ENCODE measurements around the gene CCDC190. TPM values are rescaled to one million over a fixed set of nuclear protein-coding genes. Genes with fewer than 3 reads are reported as not detected.

Gene CCDC190
- total RNA-seq, 4 donors from 2014 or later, result 0.40 to 0.89 TPM; not detected in 2

GRCh38 chr1:162856260-162856659 is 4.7 kb downstream of the CCDC190 start:
- H3K4me3 ChIP-seq (replicated peaks in 1 of 3), result no peak overlapping the region
- H3K27me3 ChIP-seq, result no peaks in the 10 kb centered on the region
- DNase-seq, result peak; percentile 52 to 53
- no peaks in the 10 kb centered on the region for H3K36me3 ChIP-seq
- H3K4me1 ChIP-seq, result peaks cover 2 to 11% of the 10 kb centered on the region in 2 donors
- intact Hi-C loops (cut with DNase I), result loop anchor here (10.0 kb wide), 2 partner anchors 319 to 459 kb away; no protein-coding TSS in a partner anchor
- H3K27ac ChIP-seq, result no peak overlapping the region
- 41 to 45% methylated on average over 2 of the region's 2 CpGs for WGBS, 2 donors
- H3K9me3 ChIP-seq, result no peaks in the 10 kb centered on the region
- TF ChIP-seq POLR2A (IDR thresholded peaks at IDR 0.05), result no peak
- TF ChIP-seq, protein P1, sequence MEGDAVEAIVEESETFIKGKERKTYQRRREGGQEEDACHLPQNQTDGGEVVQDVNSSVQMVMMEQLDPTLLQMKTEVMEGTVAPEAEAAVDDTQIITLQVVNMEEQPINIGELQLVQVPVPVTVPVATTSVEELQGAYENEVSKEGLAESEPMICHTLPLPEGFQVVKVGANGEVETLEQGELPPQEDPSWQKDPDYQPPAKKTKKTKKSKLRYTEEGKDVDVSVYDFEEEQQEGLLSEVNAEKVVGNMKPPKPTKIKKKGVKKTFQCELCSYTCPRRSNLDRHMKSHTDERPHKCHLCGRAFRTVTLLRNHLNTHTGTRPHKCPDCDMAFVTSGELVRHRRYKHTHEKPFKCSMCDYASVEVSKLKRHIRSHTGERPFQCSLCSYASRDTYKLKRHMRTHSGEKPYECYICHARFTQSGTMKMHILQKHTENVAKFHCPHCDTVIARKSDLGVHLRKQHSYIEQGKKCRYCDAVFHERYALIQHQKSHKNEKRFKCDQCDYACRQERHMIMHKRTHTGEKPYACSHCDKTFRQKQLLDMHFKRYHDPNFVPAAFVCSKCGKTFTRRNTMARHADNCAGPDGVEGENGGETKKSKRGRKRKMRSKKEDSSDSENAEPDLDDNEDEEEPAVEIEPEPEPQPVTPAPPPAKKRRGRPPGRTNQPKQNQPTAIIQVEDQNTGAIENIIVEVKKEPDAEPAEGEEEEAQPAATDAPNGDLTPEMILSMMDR (IDR thresholded peaks at IDR 0.05), result no peak

- Histone ChIP-seq H3K36me3 (no peaks in the 10 kb centered on the region), H3K9me3 (no peaks in the 10 kb centered on the region), H3K4me1 (peaks cover 0 to 7% of the 10 kb centered on the region in 2 donors), H3K27ac (no peak overlapping the region), H3K27me3 (no peaks in the 10 kb centered on the region), H3K4me3 (replicated peaks in 1 of 3) (no peak overlapping the region)
- DNase-seq, result no peak
- TF ChIP-seq, protein P1 (IDR thresholded peaks at IDR 0.05), result no peak
- TF ChIP-seq POLR2A (IDR thresholded peaks at IDR 0.05), result no peak
- intact Hi-C loops (cut with DNase I), result loop anchor here (10.0 kb wide), 2 partner anchors 319 to 459 kb away; no protein-coding TSS in a partner anchor
- 87 to 90% methylated on average over 4 of the region's 4 CpGs for WGBS, 2 donors
These were observed 5.4 kb downstream of the CCDC190 start for GRCh38 chr1:162855461-162856150.

GRCh38 chr1:162854245-162854882 is 6.6 kb downstream of the CCDC190 start:
- intact Hi-C loops (cut with DNase I), result loop anchor here (10.0 kb wide), 2 partner anchors 320 to 460 kb away; no protein-coding TSS in a partner anchor
- 32 to 35% methylated on average over 4 of the region's 4 CpGs for WGBS, 2 donors
- DNase-seq, result peak; percentile 54 to 66
- H3K27ac ChIP-seq, result no peak overlapping the region
- no peaks in the 10 kb centered on the region for H3K27me3 ChIP-seq
- H3K4me3 ChIP-seq (replicated peaks in 1 of 3), result no peak overlapping the region
- H3K9me3 ChIP-seq, result no peaks in the 10 kb centered on the region
- no peaks in the 10 kb centered on the region for H3K36me3 ChIP-seq
- TF ChIP-seq POLR2A (IDR thresholded peaks at IDR 0.05), result no peak
- TF ChIP-seq, protein P1 (IDR thresholded peaks at IDR 0.05), result peak; percentile 28 to 76 (median 56)
- peaks cover 0 to 7% of the 10 kb centered on the region in 2 donors for H3K4me1 ChIP-seq

DNA sequence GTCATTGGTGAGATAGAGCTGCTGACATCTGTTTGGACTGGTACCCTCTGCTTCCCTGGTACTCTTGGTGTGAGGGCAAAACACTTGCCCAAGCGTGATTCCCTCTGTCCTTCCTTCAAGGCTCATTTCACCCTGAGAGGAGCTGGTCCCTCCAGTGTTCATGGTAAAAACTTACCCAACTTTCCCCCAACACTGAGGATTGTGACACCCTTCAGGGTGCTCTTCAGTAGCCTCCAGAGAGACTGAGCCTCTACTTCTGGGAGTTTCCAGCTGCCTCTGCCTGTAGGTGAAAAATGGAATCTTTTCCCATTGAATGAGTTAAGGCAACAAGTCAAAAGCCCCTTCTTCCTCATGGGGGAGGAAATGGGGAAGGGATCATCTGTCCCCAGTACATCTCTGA is 9.6 kb downstream of the CCDC190 start:
- no peaks in the 10 kb centered on the region for H3K27me3 ChIP-seq
- DNase-seq, result no peak
- H3K9me3 ChIP-seq, result no peaks in the 10 kb centered on the region
- no peak for TF ChIP-seq POLR2A (IDR thresholded peaks at IDR 0.05)
- TF ChIP-seq, protein P1 (IDR thresholded peaks at IDR 0.05), result no peak
- H3K36me3 ChIP-seq, result no peaks in the 10 kb centered on the region
- H3K27ac ChIP-seq, result no peak overlapping the region
- H3K4me1 ChIP-seq, result peaks cover 0 to 3% of the 10 kb centered on the region in 2 donors
- H3K4me3 ChIP-seq (replicated peaks in 1 of 3), result no peak overlapping the region
- intact Hi-C loops (cut with DNase I), result loop anchor here (10.0 kb wide), 2 partner anchors 323 to 463 kb away; no protein-coding TSS in a partner anchor
- WGBS, 2 donors, result 85 to 96% methylated on average over 1 of the region's 1 CpG

- H3K4me3 ChIP-seq (replicated peaks in 1 of 3), result no peak overlapping the region
- no peak for TF ChIP-seq POLR2A (IDR thresholded peaks at IDR 0.05)
- no peak overlapping the region for H3K27ac ChIP-seq
- DNase-seq, result no peak
- intact Hi-C loops (cut with DNase I), result loop anchor here (10.0 kb wide), 2 partner anchors 325 to 465 kb away; no protein-coding TSS in a partner anchor
- 73 to 76% methylated on average over 2 of the region's 2 CpGs for WGBS, 2 donors
- no peaks in the 10 kb centered on the region for H3K27me3 ChIP-seq
- no peaks in the 10 kb centered on the region for H3K36me3 ChIP-seq
- H3K4me1 ChIP-seq, result no peaks in the 10 kb centered on the region
- no peaks in the 10 kb centered on the region for H3K9me3 ChIP-seq
These were observed 11.3 kb downstream of the CCDC190 start for GRCh38 chr1:162849711-162850110.
